NCI-H146 (cell line): Measurements from ENCODE around the gene ARSD.
"Not testable (repeated sequence)": the region's sequence is repeated elsewhere in the genome, so short reads cannot be mapped to it uniquely, and the experiment has no call there.

Experiments used
- DNase-seq: peaks from one replicate; lab custom pipeline; 2025; lab: John Stamatoyannopoulos, UW

ARSD gene

GRCh38 chrX:2890536-2891460, 38.3 kb downstream of the ARSD start:
- DNase-seq, result not testable (repeated sequence)

GRCh38 chrX:2889706-2890490, 39.2 kb downstream of the ARSD start:
- DNase-seq, result not testable (repeated sequence)

- no peak for DNase-seq
Measured at GRCh38 chrX:2889045-2889605, 40.0 kb downstream of the ARSD start.

- no peak for DNase-seq
Measured at GRCh38 chrX:2888309-2888708, 40.8 kb downstream of the ARSD start.

- DNase-seq, result no peak
Measured at GRCh38 chrX:2883770-2884169, 45.4 kb downstream of the ARSD start.

GRCh38 chrX:2879670-2880069, 49.5 kb downstream of the ARSD start:
- no peak for DNase-seq

GRCh38 chrX:2878563-2878962, 50.6 kb downstream of the ARSD start:
- no peak for DNase-seq

GRCh38 chrX:2875798-2876399, 53.2 kb downstream of the ARSD start:
- DNase-seq, result no peak

- DNase-seq, result no peak
Measured at GRCh38 chrX:2875136-2875481, 54.0 kb downstream of the ARSD start.

GRCh38 chrX:2874222-2875135, 54.7 kb downstream of the ARSD start:
- no peak for DNase-seq

- no peak for DNase-seq
Measured at GRCh38 chrX:2872671-2873277, 56.4 kb downstream of the ARSD start.

- DNase-seq, result no peak
Measured at GRCh38 chrX:2871831-2872230, 57.3 kb downstream of the ARSD start.

- no peak for DNase-seq
Measured at GRCh38 chrX:2870650-2871049, 58.5 kb downstream of the ARSD start.

- no peak for DNase-seq
Measured at GRCh38 chrX:2867206-2867605, 61.9 kb downstream of the ARSD start.

- DNase-seq, result no peak
Measured at GRCh38 chrX:2863646-2864045, 65.5 kb downstream of the ARSD start.

GRCh38 chrX:2862404-2862803, 66.7 kb downstream of the ARSD start:
- no peak for DNase-seq

- DNase-seq, result no peak
Measured at GRCh38 chrX:2859197-2859797, 69.8 kb downstream of the ARSD start.

GRCh38 chrX:2857566-2857965, 71.6 kb downstream of the ARSD start:
- no peak for DNase-seq

GRCh38 chrX:2855761-2856160, 73.4 kb downstream of the ARSD start:
- no peak for DNase-seq

- no peak for DNase-seq
Measured at GRCh38 chrX:2854918-2855317, 74.2 kb downstream of the ARSD start.
